Endothelial cell of umbilical vein (primary cell): ENCODE measurements around the gene GZF1.

Experiments used
- CTCF ChIP-seq, 2 donors: IDR thresholded peaks; 1 replicate in 1 of 2; 2 replicates in 1 of 2; pipeline ENCODE4 v1.5.1; 2011; ENCODE audit warnings: low read length in 2 of 2, mild to moderate bottlenecking in 2 of 2, moderate library complexity in 2 of 2, control low read depth in 1 of 2, inconsistent platforms in 1 of 2, low read depth in 1 of 2; ENCODE audit not compliant: insufficient read depth in 1 of 2; ENCODE audit errors: extremely low read depth in 1 of 2
- EZH2 ChIP-seq: IDR thresholded peaks from 2 replicates; pipeline ENCODE4 v1.6.1; 2012; ENCODE audit warnings: borderline replicate concordance, low read depth, mild to moderate bottlenecking, moderate library complexity, low read length, inconsistent platforms; ENCODE audit not compliant: severe bottlenecking
- FOS ChIP-seq: IDR thresholded peaks from 2 replicates; pipeline ENCODE4 v1.6.1; 2011; ENCODE audit warnings: mild to moderate bottlenecking, low read length, moderate library complexity, borderline replicate concordance; ENCODE audit not compliant: insufficient read depth
- GATA2 ChIP-seq: IDR thresholded peaks from 2 replicates; pipeline ENCODE4 v1.7.0; 2011; ENCODE audit warnings: low read depth, mild to moderate bottlenecking, moderate library complexity, mixed read lengths, low read length; ENCODE audit not compliant: insufficient read length, insufficient read depth
- MYC ChIP-seq: IDR thresholded peaks from one replicate; pipeline ENCODE4 v1.6.1; 2011; ENCODE audit warnings: mild to moderate bottlenecking, low read depth, low read length
- POLR2A ChIP-seq: IDR thresholded peaks from 2 replicates; pipeline ENCODE4 v1.6.1; 2012; ENCODE audit warnings: low read depth, mild to moderate bottlenecking, control low read depth, low read length
- POLR2AphosphoS5 ChIP-seq: IDR thresholded peaks from 2 replicates; pipeline ENCODE4 v1.6.1; 2012; ENCODE audit warnings: low read depth, mild to moderate bottlenecking, control low read depth, low read length, moderate library complexity; ENCODE audit not compliant: insufficient read depth

GRCh38 chr20:23412026-23412425, 50.0 kb downstream of the GZF1 start:
- TF ChIP-seq CTCF (IDR thresholded peaks at IDR 0.05; ENCODE audit: extremely low read depth in 1 of 2, insufficient read depth in 1 of 2, low read depth in 1 of 2, low read length in 2 of 2) (no peak), FOS (no peak), POLR2A (no peak), EZH2 (no peak), MYC (no peak), POLR2AphosphoS5 (no peak), GATA2 (no peak)
